H1 (cell line): ENCODE results near the gene NAIF1.

Source experiments
- CEBPB ChIP-seq: IDR thresholded peaks from 2 replicates; pipeline ENCODE4 v1.6.1; 2012; ENCODE audit warnings: low read depth, low read length
- CTCF ChIP-seq, 3 experiments: IDR thresholded peaks; 1 replicate in 2 of 3; 2 replicates in 1 of 3; pipeline versions ENCODE4 v1.5.1 to v1.6.1; 2011; ENCODE audit warnings: low read length in 3 of 3, mild to moderate bottlenecking in 3 of 3, inconsistent platforms in 2 of 3, low read depth in 1 of 3, moderate library complexity in 1 of 3; ENCODE audit not compliant: insufficient read depth in 1 of 3; ENCODE audit errors: control extremely low read depth in 1 of 3
- EP300 ChIP-seq, 2 experiments: IDR thresholded peaks; 1 replicate in 1 of 2; 2 replicates in 1 of 2; pipeline ENCODE4 v1.6.1; 2011 to 2012; ENCODE audit warnings: low read depth in 2 of 2, low read length in 2 of 2, mild to moderate bottlenecking in 2 of 2, borderline replicate concordance in 1 of 2, inconsistent platforms in 1 of 2, moderate library complexity in 1 of 2
- EZH2 ChIP-seq: fragments of 200-600 bp; sonication (generic); IDR thresholded peaks from 2 replicates; pipeline ENCODE4 v1.7.1; 2012; ENCODE audit warnings: low read depth, mild to moderate bottlenecking, moderate library complexity, low read length, inconsistent platforms; ENCODE audit not compliant: severe bottlenecking
- GABPA ChIP-seq: IDR thresholded peaks from 2 replicates; pipeline ENCODE4 v1.6.1; 2011; ENCODE audit warnings: mild to moderate bottlenecking, low read length, moderate library complexity, borderline replicate concordance; ENCODE audit not compliant: insufficient read depth
- JUN ChIP-seq: IDR thresholded peaks from 2 replicates; pipeline ENCODE4 v1.6.1; 2011; ENCODE audit warnings: low read depth, mild to moderate bottlenecking, improper control_type of control experiment, low read length
- MAFK ChIP-seq: IDR thresholded peaks from 2 replicates; pipeline ENCODE4 v1.6.1; 2012; ENCODE audit warnings: low read depth, mild to moderate bottlenecking, improper control_type of control experiment, low read length
- POLR2A ChIP-seq, 2 experiments: IDR thresholded peaks; 1 replicate in 1 of 2; 2 replicates in 1 of 2; pipeline ENCODE4 v1.6.1; 2011; ENCODE audit warnings: low read depth in 2 of 2, low read length in 2 of 2, mild to moderate bottlenecking in 2 of 2; ENCODE audit errors: control extremely low read depth in 1 of 2
- RFX5 ChIP-seq: IDR thresholded peaks from 2 replicates; pipeline ENCODE4 v1.6.1; 2011; ENCODE audit warnings: low read depth, low read length, improper control_type of control experiment, borderline replicate concordance
- SIN3A ChIP-seq, 2 experiments: IDR thresholded peaks in 1 of 2; conservative IDR thresholded peaks in 1 of 2; 2 replicates each; pipeline ENCODE4 v1.6.1; 2011 to 2012; ENCODE audit warnings: low read length in 2 of 2, improper control_type of control experiment in 1 of 2, low read depth in 1 of 2, mild to moderate bottlenecking in 1 of 2
- TAF1 ChIP-seq: IDR thresholded peaks from 2 replicates; pipeline ENCODE4 v1.6.1; 2011; ENCODE audit warnings: mild to moderate bottlenecking, low read depth, low read length
- ZNF274 ChIP-seq: IDR thresholded peaks from 2 replicates; pipeline ENCODE4 v1.7.0; 2012; ENCODE audit warnings: low read length, borderline replicate concordance; ENCODE audit errors: extremely low read depth

- no peak for TF ChIP-seq GABPA
- TF ChIP-seq ZNF274 = no peak
- no peak for TF ChIP-seq EZH2
- no peak for TF ChIP-seq CTCF (IDR thresholded peaks at IDR 0.05; ENCODE audit: control extremely low read depth in 1 of 3, insufficient read depth in 1 of 3, low read depth in 1 of 3, low read length in 3 of 3)
- no peak for TF ChIP-seq JUN
- TF ChIP-seq EP300 (IDR thresholded peaks at IDR 0.05; ENCODE audit: borderline replicate concordance in 1 of 2, low read depth in 2 of 2, low read length in 2 of 2) = no peak
- TF ChIP-seq POLR2A (IDR thresholded peaks at IDR 0.05; ENCODE audit: control extremely low read depth in 1 of 2, low read depth in 2 of 2, low read length in 2 of 2) = peak in 1 of 2 experiments; percentile 2; a peak in 1 of 3 replicates
- no peak for TF ChIP-seq RFX5
- TF ChIP-seq MAFK = no peak
- TF ChIP-seq SIN3A (conservative IDR thresholded peaks at IDR 0.05 in 1 of 2, IDR thresholded peaks at IDR 0.05 in 1 of 2; ENCODE audit: low read depth in 1 of 2, low read length in 2 of 2) = no peak
- TF ChIP-seq CEBPB = no peak
- no peak for TF ChIP-seq TAF1
These were observed 32.3 kb upstream of the NAIF1 start for GRCh38 chr9:128099231-128099931.
